AG04449 (cell line): ENCODE results near the gene HLA-B.

ENCODE experiments used
- CTCF ChIA-PET: fragments of 350-600 bp; formaldehyde crosslinking; extraction: SDS; loops from one replicate; lab custom pipeline; 2021; ENCODE audit warnings: antibody characterized with exemption; lab: Yijun Ruan, JAX
- POLR2A ChIA-PET: fragments of 400-600, 350-600 bp; formaldehyde crosslinking; extraction: SDS; loops from one replicate; lab custom pipeline; 2020; ENCODE audit warnings: antibody characterized with exemption, inconsistent platforms; lab: Yijun Ruan, JAX
- DNase-seq: peaks from one replicate; pipeline ENCODE4 v3.0.0-alpha.2; 2010; ENCODE audit warnings: low read depth, low spot score
- H3K4me3 ChIP-seq: 2 replicates; pipeline ENCODE4 v1.5.1; 2011; ENCODE audit warnings: low read depth, mild to moderate bottlenecking, control low read depth, low read length
- CTCF ChIP-seq: IDR thresholded peaks from one replicate; pipeline ENCODE4 v1.5.1; 2011; ENCODE audit warnings: mild to moderate bottlenecking, moderate library complexity, low read length, control low read depth, inconsistent platforms; ENCODE audit not compliant: insufficient read depth; ENCODE audit errors: missing control alignments

The HLA-B gene

GRCh38 chr6:31356216-31356945 lies 598 bp downstream of the HLA-B start:
- DNase-seq, result no peak
- POLR2A ChIA-PET, result no interaction called here
- TF ChIP-seq CTCF, result no peak
- peak overlapping the region; percentile 69 for H3K4me3 ChIP-seq
- CTCF ChIA-PET, result no interaction called here

- no peak for TF ChIP-seq CTCF
- ChIA-PET CTCF (no interaction called here), POLR2A (no interaction called here)
- peak overlapping the region; percentile 69 for H3K4me3 ChIP-seq
- no peak for DNase-seq
Measured at GRCh38 chr6:31355583-31355948, 1.4 kb downstream of the HLA-B start.

- ChIA-PET CTCF (interaction anchor here (1.8 kb wide), 1 partner anchor 12 kb away, joined by 8 read pairs; no protein-coding TSS in a partner anchor), POLR2A (no interaction called here)
- TF ChIP-seq CTCF, result no peak
- H3K4me3 ChIP-seq, result no peak overlapping the region
- DNase-seq, result no peak
Measured at GRCh38 chr6:31354864-31355582, 2.0 kb downstream of the HLA-B start.

GRCh38 chr6:31354158-31354863 lies 2.7 kb downstream of the HLA-B start:
- TF ChIP-seq CTCF, result no peak
- CTCF ChIA-PET, result interaction anchor here (1.8 kb wide), 1 partner anchor 12 kb away, joined by 8 read pairs; no protein-coding TSS in a partner anchor
- no peak for DNase-seq
- no peak overlapping the region for H3K4me3 ChIP-seq
- POLR2A ChIA-PET, result no interaction called here

GRCh38 chr6:31353384-31353945 lies 3.5 kb downstream of the HLA-B start:
- H3K4me3 ChIP-seq, result no peak overlapping the region
- no peak for DNase-seq
- CTCF ChIA-PET, result interaction anchor here (1.8 kb wide), 1 partner anchor 13 kb away, joined by 8 read pairs; no protein-coding TSS in a partner anchor
- no peak for TF ChIP-seq CTCF
- POLR2A ChIA-PET, result no interaction called here
